PFSK-1 (cell line): ENCODE data around the gene DCBLD2.

Source experiments
- FOXP2 ChIP-seq: optimal IDR thresholded peaks from 2 replicates; pipeline ENCODE3; 2011; ENCODE audit warnings: borderline replicate concordance, control low read depth, inconsistent platforms; ENCODE audit not compliant: insufficient read depth; ENCODE audit errors: extremely low read length, extremely low read depth
- POLR2AphosphoS5 ChIP-seq: IDR thresholded peaks from 2 replicates; pipeline ENCODE4 v1.6.1; 2012; ENCODE audit warnings: low read depth, mild to moderate bottlenecking, control low read depth, low read length, moderate library complexity
- REST ChIP-seq, 2 experiments: IDR thresholded peaks; 2 replicates each; pipeline versions ENCODE4 v1.6.1 to v1.8.0; 2011 to 2012; ENCODE audit warnings: low read depth in 2 of 2, low read length in 2 of 2, control low read depth in 1 of 2, inconsistent platforms in 1 of 2, mild to moderate bottlenecking in 1 of 2, moderate library complexity in 1 of 2; ENCODE audit not compliant: insufficient read depth in 1 of 2
- TAF1 ChIP-seq: IDR thresholded peaks from 2 replicates; pipeline ENCODE4 v1.6.1; 2012; ENCODE audit warnings: low read length, control low read depth, borderline replicate concordance; ENCODE audit not compliant: insufficient read depth

- TF ChIP-seq TAF1 (no peak), REST (IDR thresholded peaks at IDR 0.05; ENCODE audit: insufficient read depth in 1 of 2, low read depth in 2 of 2, low read length in 2 of 2) (no peak), POLR2AphosphoS5 (no peak), FOXP2 (no peak)
Observed at GRCh38 chr3:98784042-98784441, 117.5 kb downstream of the DCBLD2 start.
